HG02571 (cell line): ENCODE measurements around the gene ID3.
"Not testable (repeated sequence)": the region's sequence is repeated elsewhere in the genome, so short reads cannot be mapped to it uniquely, and the experiment has no call there.

Experiments used
- ATAC-seq: cut with Tn5 transposase; IDR thresholded peaks from one replicate; pipeline ENCODE4 v1.9.1; 2021; ENCODE audit warnings: mild to moderate bottlenecking, moderate library complexity; ENCODE audit not compliant: unreplicated experiment

ID3 gene

GRCh38 chr1:23553231-23554126 lies 5.8 kb downstream of the ID3 start:
- no peak for ATAC-seq

- ATAC-seq: no peak
These were observed 7.5 kb downstream of the ID3 start for GRCh38 chr1:23551849-23552248.

- ATAC-seq: no peak
These were observed 10.6 kb downstream of the ID3 start for GRCh38 chr1:23548704-23549143.

- no peak for ATAC-seq
These were observed 12.3 kb downstream of the ID3 start for GRCh38 chr1:23546897-23547584.

GRCh38 chr1:23545851-23546250 lies 13.4 kb downstream of the ID3 start:
- no peak for ATAC-seq

GRCh38 chr1:23544444-23545389 lies 14.6 kb downstream of the ID3 start:
- no peak for ATAC-seq

- no peak for ATAC-seq
These were observed 15.4 kb downstream of the ID3 start for GRCh38 chr1:23543707-23544443.

GRCh38 chr1:23542940-23543339 lies 16.4 kb downstream of the ID3 start:
- ATAC-seq: not testable (repeated sequence)

- ATAC-seq: peak; percentile 64
These were observed 19.5 kb downstream of the ID3 start for GRCh38 chr1:23539698-23540266.

- no peak for ATAC-seq
These were observed 21.9 kb downstream of the ID3 start for GRCh38 chr1:23537296-23537973.

- no peak for ATAC-seq
These were observed 25.9 kb downstream of the ID3 start for GRCh38 chr1:23533246-23534023.

GRCh38 chr1:23531562-23532094 lies 27.7 kb downstream of the ID3 start:
- ATAC-seq: no peak

GRCh38 chr1:23530747-23531561 lies 28.3 kb downstream of the ID3 start, which contains the start of gene E2F2:
Gene E2F2, minus strand, starts transcription at chr1:23531233. Its CDS starts 440 bp downstream, at chr1:23530793.
- ATAC-seq: no peak

GRCh38 chr1:23530087-23530746 lies 29.1 kb downstream of the ID3 start:
- ATAC-seq: no peak

- ATAC-seq: no peak
These were observed 29.9 kb downstream of the ID3 start for GRCh38 chr1:23529146-23530086.
